Stimulated activated CD4-positive, alpha-beta T cell treated with anti-CD3 and anti-CD28 coated beads, Interleukin-4, amount 100 ng/mL, for 4 hours (primary cell): Measurements from ENCODE around the gene PHF12.
A peak's percentile ranks its signal among the peaks of the same experiment; 100 is the strongest.

ENCODE experiments used
- DNase-seq, 2 experiments: peaks; one replicate each; pipeline ENCODE4 v3.0.0-alpha.2; 2020

Gene PHF12

DNA sequence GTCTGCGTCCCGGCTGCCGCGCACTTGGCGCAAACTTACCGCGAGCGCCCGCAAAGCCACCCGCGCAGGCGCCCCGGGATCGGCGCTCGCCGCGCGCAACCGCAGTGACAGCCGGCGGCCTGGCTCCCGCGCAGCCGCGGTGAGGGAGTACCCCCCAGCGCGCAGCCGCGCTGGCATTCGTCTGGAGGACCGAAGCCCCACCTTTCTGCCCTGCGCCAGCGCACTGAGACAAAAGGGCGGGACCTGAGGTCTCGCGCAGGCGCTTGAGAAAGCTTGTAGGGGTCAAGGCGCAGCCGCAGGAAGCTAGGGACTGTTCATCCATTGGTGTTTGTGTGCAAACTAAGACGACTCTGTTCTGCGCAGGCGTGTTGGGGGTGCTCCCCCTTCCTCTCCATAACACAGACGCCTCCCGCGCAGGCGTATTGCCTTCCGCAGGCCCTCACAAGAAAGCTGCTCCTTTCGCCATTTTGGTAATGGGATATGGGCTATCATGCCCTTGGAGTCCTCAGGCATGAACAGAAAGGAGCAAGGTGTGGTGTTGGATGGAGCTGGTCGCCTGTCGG lies at the start of gene PHF12:
Gene PHF12, minus strand, starts transcription at position 91 of the 563 bp plus-strand sequence. CDS start 558 bp downstream, outside the sequence.
- DNase-seq = peak; percentile 98 to 100

DNA sequence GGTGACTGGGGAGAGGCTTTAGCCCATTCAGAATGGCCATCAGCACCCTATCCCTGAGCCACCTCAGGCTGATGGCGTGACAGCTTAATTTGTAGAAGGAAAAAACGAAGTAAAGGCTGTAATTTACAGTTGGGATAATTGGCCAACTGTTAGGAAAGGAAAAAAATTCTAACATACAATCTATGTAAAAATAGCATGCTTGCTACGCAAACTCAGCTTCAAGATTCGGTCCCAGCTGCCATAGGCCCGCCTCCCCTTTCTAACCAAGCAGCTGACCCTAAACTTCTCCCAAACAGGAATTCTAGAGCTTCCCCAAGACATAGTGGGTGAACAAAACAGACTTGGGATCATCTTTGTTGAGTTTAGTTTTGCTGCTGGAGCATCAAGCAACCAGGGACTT lies 49.7 kb upstream of the PHF12 start:
- no peak for DNase-seq

GRCh38 chr17:28999206-28999605 lies 47.9 kb upstream of the PHF12 start:
- no peak for DNase-seq

- DNase-seq = no peak
These were observed 46.5 kb upstream of the PHF12 start for GRCh38 chr17:28997806-28998205.

DNA sequence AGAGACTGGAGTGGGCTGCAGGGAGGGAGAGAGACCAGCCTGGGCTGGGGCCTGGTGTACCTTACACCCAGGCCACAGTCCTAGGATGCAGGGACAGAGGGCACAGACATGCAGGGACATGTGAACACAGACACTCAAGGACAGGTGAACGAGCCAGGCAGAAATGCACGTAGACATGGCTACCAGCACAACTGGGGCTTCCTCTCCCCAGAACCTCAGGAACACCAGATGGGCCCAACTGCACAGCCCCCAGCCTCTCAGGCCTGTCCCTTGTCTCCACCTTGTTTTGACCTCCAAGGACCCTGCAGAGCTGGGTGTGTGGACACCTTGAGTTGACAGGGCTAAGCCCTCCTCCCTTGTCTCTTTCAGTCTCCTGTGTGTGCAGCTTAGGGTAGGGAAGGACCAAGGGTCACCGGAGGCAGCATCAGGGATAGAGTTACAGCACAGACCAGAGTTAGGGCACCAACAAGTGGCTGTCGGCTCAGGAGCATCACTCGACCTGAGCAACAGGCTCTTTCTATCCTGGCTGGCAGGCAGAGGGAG lies 45.3 kb upstream of the PHF12 start:
- DNase-seq = no peak

DNA sequence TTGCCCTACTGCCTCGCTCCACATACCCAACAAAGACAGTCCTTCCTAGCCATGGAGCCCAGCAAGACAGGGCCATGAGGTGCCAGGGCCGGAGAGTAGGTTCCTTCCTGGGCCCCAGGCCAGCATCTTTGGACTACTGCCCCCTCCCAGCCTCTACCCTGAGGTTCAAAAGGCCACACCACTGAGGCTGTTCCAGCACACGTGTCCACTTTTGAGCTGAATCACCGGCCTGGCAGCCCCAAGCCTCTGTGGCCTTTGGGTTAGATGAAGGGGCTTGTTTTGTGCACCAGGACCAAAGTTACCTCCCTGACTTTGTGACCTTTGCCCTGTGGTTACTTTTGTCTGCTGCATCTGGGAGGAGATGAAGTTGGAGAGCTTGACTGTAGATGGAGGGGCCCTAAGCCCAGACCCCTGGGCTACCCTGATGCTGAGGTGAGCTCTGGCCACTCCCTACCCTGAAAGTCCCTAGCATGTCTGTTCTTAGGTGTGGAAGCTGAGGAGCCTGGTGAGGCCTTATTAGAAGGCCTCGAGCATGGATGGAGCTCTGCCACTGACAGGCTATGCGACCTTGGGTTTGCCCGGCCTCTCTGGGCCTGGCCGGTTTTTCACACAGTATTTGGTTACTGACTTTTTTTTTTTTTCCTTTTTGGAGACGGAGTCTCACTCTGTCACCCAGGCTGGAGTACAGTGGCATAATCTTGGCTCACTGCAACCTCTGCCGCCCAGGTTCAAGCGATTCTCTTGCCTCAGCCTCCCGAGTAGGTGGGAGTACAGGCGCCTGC lies 42.5 kb upstream of the PHF12 start:
- DNase-seq = no peak

DNA sequence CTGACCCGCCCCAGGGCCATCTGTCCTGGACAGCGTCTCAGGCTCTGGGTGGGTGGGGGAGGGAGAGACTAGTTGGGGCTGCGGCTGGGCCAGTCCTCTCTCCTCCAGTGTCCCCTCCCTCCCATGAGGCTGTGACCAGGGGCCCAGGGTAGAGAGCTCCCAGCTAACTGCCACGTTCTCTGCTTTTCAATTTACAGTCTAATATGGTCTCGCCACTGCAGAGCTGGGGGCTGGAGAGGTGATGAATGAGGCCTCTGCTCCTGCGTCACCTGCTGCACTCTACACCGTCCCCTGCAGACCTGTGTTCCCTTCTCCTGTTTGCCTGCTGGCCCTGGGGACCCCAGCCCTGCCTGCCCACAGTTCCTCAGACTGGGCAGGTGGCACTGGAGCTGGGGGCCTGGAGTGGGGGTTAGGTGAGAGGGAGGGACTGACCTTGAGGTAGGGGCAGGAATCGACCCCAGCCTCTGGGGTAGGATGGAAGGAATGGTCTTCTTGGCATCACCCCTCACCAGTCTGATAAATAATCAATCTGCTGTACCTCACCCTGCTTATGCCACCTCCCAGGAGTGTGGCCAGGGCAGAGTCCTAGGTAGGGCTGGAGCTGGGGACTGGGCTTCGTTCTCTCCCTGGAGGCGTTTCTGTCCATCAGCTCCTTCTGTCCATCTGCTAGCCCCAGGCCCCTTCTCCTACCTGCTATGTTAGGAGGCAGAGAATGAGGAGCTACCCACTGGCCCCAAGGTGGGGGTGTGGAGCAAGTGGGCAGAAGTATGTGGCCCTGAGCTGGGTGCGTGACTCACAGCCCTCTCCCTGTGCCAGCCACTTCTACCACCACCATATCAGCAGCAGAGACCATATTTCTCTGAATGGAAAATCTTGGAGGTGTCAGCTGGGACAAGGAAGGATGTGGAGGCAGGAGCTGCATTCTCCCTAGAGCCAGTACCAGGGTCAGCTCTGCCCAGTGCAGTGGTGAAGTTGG lies 41.6 kb upstream of the PHF12 start:
- no peak for DNase-seq

DNA sequence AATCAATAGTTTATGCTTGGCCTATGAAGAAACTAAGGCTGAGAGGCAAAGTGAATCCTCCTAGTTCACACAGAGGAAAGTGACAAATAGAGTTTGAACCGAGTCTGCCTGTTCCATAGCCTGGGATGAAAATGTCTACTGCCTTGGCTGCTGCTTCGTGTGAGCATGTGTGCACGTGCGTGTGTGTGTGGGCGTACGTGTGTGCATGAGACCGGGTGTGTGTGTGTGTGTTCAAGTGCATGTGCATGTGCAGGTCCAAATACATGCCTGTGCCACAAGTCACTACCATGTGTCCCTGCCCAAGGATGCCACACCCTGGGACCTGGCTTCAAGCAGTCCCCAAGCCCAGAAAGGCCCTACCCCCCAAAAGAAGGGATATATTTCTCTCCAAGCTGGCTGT lies 40.9 kb upstream of the PHF12 start:
- DNase-seq = no peak

DNA sequence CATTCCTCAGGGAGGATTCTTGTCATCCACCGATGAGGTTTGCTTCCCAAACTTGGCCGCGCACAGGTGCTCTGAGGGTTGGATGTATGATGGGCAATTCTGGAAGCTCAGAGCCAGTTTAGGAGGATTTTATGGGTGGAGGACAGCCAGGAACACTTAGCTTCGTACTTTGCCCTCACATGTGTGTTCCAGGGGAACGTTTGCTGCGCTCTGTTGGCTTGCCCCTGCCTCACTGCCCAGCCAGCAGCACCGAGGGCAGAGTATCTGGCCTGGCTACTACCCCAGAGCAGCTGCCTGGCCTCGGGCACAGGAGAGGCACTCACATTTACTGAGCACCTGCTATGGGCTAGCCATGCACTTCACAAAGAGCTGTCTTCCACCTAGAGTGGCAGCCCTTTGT lies 40.5 kb upstream of the PHF12 start:
- no peak for DNase-seq

DNA sequence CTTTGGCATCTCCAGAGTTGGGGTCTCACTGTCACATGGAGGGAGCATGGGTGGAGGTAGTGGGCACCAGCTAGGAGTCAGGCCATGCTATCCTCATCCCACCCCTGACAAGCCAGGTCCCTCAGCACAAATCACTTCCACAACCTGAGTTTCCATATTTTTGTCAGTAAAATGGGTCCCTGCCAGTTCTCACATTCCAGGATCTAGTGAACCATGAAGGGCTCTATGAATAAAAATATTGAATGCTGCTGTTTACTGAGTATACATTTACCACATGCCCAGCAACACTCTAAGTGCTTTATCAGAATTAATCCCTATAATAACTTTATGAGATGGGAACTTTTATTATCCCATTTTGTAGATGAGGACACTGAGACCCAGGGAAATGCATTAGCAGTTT lies 37.7 kb upstream of the PHF12 start:
- no peak for DNase-seq

GRCh38 chr17:28988475-28988874 lies 37.2 kb upstream of the PHF12 start:
- DNase-seq = no peak

- DNase-seq = no peak
These were observed 35.7 kb upstream of the PHF12 start for GRCh38 chr17:28986714-28987655.

GRCh38 chr17:28985950-28986713 lies 34.8 kb upstream of the PHF12 start:
- DNase-seq = no peak

DNA sequence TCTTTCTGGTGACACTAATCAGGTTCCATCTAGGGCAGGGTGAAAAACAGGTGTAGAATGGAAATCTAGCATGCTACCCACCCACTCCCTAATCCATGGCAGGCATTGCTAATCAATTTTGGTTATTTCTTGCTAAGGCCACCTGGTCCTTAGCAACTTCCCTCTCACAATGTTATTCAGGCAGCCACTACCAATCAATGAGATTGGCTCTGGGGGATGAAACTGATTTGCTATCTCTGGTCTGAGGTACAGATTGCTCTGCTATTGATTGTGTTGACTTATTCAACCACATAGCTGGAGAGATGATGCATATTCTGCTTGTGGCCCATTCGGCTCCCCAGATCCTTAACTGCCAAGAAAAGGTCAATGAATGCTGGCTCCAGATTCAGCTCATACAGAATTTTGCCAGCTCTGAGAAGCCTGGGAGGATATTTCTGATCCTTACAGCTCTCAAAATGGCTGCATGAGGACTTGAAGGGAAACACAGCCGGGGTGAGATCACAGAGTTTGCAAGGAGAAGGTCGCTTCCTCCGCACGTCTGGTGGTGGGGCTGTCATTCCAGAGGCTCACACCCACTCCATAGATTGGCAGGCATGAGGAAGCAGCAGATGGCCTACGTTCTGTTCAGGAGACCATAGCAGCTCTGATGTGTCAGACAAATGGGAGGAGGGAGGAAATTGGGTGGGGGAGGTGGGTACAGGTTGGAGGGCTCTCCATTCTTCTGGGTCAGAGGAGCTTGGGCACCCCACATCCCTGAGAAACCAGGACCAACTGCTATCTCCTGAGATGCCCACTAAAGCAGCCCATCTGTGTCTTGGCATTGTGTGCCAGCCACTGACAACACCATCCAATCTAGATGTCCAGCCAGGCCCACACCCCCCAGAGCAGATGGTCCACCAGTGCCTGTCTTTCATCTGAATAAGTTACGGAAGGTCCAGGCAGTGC lies 32.2 kb upstream of the PHF12 start:
- no peak for DNase-seq

DNA sequence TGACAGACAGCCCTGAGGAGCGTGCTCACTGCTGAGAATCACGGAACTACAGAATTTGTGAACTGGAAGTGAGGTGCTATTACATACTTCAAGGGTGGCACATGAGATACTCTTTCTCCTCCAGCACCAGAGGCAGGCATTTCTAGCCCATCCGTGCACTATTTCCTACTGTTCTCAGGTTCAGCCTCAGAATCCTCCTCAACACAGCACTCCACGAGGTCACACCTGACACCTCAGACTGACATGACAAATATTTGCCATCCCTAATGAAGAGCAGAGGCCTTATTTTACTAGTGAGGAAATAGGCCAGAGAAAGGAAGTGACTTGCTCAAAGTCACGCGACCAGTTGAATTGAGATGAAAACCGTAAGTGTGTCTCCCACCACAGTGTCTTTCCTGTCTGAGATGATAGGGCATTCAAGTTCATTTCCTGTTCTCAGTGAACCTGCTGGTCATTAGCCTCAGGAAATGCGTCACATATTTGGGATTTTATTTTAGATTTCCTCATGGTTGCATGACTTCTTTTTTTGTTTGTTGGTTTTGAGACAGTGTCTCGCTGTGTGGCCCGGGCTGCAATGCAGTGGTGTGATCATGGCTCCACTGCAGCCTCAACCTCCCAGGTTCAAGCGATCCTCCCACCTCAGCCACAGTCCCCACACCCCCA lies 30.9 kb upstream of the PHF12 start:
- peak; percentile 14 to 44 for DNase-seq

GRCh38 chr17:28978356-28978964 lies 27.1 kb upstream of the PHF12 start:
- no peak for DNase-seq

DNA sequence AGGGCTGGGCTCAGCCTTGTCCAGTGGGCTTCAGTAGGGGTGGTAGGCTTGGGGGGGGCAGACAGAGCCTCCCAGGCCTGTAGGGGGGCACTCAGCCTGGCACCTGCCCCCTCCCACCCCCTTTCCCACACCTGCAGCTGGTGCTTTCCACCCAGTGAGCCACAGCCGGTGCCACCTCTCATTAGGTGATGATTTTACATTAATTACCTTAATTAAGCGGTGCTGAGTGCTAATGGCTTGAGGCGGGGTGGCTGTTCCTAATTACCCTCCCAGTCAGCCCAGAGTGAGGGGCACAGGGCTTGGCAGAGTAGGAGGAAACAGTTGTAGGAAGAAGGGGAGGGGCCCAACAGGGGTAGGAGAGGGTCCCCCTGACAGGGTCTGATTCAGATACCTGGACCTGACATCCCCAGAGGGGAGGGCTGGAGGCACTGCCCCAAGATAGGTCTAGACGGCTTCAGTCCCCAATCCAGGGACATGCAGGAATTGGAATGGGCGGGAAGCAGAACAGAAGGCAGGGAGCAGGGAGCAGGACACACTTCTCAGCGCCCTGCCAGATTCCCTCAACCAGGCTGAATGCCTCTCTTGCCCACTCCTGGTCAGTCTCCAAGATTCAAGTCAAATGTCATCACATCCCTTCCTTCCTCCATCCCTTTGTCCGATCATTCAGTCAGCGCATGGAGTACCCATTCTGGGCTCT lies 26.5 kb upstream of the PHF12 start:
- DNase-seq = no peak

- DNase-seq = no peak
These were observed 24.3 kb upstream of the PHF12 start for GRCh38 chr17:28975646-28976045.
